ENCODE measurements around the gene XPC.

- no peak for TF ChIP-seq CTCF (IDR thresholded peaks at IDR 0.05)
- no peak for TF ChIP-seq POLR2AphosphoS5 (IDR thresholded peaks at IDR 0.05; ENCODE audit: low read depth, low read length)
- no peak for TF ChIP-seq TCF7L2 (IDR thresholded peaks at IDR 0.05; ENCODE audit: low read depth, low read length)
- TF ChIP-seq SIN3A (IDR thresholded peaks at IDR 0.05; ENCODE audit: borderline replicate concordance, insufficient read depth, low read depth, low read length) = no peak
These were observed 2.9 kb downstream of the XPC start for GRCh38 chr3:14175383-14176037.
